HG02885 (cell line): Measurements from ENCODE around the gene PHF21A.
"Not testable (repeated sequence)": the region's sequence is repeated elsewhere in the genome, so short reads cannot be mapped to it uniquely, and the experiment has no call there.

Experiments used
- ATAC-seq: cut with Tn5 transposase; IDR thresholded peaks from one replicate; pipeline ENCODE4 v1.9.1; 2021; ENCODE audit warnings: mild to moderate bottlenecking; ENCODE audit not compliant: unreplicated experiment, poor library complexity

PHF21A gene

DNA sequence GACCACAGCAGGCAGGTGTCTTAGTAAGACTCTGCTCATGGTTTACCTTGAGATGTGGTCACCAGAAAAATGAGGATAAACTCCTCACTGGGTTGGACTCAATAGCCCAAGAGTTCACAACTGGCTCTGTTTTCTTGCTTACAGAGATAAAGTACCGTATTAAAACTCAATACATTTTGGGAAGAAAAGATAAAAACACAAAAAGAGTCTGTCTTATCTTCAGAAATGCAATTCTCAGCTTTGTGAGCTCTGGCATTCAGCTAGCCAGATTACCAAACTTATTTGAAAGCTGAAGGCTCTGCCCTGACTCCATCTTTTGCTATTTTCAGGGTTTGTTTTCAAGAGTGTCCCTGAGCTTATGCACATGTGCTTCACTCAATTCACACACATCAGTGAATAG, 75.4 kb downstream of the PHF21A start:
- ATAC-seq = no peak

DNA sequence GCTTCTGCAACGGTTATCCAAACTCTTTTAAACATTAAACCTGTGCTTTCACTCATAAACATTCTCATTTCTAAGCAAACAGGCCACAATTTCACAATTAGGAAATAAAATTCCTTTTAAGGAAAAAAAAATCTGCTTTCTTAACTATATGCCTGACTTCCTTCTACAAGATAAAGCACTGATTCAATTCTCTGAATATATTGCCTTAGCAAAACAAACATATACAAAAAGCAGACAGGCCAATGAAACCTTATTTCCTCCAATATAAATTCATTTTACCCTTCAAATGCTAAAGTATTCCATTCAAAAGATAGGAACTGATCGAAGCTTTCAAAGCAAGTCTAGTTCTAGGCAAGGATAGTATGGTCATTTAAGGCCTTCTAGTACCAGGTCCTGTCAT, 76.7 kb downstream of the PHF21A start:
- no peak for ATAC-seq

DNA sequence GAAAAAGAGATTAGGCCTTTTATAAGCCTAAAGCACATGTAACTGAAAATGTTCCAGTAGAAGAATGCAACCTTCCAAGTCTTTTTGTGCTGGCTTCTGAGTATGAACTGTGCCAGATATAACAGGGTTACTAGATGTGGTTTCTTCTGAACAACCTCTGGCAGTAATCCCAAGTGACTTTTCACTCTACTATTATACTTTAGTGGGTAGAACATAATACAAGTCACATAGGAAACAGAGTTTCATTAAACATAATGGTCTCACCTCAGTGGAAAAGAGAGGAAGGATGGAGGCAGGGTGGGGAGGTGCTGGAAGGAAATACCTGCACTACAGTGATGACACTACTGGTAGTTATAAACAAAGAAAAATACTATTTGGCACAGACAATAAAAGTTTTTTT, 81.3 kb downstream of the PHF21A start:
- no peak for ATAC-seq

DNA sequence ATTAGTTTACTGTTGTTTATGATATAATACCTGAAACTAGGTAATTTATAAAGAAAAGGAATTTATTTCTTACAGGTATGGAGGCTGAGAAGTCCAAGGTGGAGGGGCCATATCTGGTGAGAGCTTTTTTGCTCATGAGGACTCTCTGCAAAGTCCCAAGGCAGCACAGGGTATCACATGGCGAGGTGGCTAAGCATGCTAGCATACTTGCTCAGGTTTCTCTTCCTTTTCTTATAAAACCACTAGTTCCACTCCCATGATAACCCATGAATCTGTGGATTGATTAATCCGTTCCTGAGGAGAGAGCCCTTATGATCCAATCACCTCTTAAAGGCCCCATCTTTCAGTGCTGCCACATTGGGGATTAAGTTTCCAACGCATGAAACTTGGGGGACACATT, 82.7 kb downstream of the PHF21A start:
- ATAC-seq = no peak

DNA sequence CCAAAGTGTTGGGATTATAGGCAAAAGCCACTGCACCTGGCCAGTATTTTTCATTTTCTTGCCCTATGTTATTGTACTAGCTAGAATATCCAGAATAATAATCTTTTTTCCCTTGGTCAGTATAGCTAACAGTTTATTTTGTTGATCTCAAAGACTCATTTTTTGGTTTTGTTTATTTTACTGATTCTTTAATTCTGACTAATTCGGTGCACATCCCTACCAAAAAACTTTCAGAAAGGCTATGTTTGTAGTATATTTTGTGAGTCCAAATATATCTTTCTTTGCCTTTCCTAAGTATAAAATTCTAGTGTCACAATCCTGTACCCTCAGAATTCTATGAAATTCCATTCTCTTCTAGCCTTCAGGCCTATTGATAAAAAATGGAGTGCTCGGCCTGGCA, 84.3 kb downstream of the PHF21A start:
- ATAC-seq = no peak

DNA sequence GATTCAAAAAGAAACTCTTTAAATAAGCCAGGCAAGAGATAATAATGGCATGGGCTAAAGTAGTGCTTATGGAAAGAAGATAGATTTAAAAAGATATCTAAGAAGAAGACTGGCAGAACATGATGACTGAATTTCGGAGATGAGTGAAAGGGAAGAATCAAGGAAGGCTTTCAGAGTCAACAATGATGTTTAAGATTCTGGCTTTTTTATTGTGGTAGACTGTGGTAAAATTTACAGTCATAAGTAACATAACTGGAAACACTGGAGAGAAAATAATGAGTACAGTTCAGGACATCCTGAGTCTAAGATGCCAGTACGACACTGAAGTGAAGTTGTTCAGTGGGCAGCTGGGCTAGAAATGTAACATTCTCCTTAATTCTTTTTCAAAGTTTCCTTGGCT, 85.2 kb downstream of the PHF21A start:
- no peak for ATAC-seq

DNA sequence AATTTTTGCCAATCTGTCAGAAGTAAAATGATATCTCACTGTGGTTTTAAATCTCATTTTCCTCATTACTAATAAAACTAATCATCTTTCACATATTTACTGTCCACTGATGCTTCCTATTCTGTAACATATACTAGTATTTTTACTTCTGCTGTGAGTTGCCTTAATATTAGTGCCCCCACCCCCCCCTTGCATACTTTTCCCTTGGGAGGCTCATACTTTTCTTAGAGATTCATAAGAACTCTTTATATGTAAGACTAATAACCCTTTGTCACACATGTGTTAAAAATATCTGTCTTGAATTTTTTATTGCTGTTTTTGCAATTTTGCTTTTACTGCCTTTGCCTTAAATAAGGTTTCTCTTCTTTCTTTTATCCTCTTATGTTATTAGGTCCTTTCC, 87.2 kb downstream of the PHF21A start:
- no peak for ATAC-seq

DNA sequence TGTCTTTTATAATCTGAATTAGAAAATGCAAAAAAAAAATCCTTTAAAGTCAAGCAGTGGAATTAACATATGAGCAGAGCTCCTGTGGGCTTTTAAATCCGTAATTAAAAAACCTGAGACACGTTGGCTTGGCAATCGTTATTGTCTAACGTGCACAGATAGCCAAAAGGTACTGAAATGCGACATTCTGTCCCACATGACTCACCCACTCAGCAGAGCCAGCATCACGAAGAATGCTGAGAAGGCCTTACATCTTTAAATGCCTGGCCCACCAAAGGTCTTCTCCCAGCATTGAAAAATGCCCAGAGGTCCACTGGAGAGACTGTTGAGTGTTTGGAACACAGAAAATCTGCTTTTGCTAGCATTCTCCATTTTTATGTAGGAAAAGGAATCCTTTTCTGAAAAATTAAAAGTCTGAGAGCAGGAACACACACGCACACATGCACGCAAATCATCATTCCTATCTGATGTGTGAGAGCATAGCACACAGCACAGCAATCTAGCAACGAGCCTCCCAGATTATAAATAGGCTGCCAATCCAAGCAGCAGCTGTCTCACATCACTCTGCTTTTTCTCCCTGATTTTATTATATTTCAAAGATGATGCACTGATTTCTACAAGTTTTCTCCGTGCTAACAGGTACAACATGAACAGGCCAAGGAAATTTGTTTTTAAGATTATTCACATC, 94.5 kb downstream of the PHF21A start:
- no peak for ATAC-seq

DNA sequence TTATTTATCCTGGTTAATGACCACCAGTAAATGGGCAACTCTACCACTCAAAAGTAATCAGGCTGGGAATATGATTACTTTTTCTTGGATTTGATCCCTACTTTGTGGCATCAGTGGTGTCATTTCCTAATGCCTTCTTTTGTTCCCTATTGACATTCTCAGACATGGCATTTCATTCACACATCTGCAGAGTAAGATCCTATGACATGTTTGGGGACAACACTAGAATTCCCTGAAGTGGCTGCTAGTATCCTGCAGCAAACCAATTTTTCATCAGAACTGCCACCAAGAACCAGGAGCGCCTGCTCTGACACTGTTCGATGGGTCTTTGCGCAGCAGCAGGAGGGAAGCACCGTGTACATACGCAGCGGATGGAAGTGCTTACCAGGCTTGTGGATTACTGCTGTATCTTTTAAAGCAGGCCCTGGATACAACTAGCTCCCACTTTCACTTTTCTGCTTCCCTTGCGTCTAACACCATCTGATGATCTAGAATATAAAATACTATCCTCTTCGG, 101.1 kb downstream of the PHF21A start:
- no peak for ATAC-seq

DNA sequence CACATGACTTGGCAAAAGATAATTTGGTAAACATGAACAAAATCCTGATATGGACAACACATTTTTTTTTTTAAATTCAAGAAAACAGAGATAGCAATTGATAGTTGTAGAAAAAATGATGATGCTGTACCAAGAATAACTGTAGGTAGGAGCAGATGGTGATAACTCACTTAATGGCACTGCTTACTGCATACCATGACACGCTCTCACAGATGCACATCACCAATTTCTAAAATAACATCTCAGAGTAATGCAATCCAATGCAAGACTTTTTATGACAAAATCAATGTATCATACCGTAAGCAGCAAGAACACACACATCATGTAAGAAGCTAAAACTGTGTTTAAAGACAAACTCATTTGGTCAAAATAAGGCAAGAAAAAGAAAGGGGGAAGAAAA, 102.6 kb downstream of the PHF21A start:
- no peak for ATAC-seq

DNA sequence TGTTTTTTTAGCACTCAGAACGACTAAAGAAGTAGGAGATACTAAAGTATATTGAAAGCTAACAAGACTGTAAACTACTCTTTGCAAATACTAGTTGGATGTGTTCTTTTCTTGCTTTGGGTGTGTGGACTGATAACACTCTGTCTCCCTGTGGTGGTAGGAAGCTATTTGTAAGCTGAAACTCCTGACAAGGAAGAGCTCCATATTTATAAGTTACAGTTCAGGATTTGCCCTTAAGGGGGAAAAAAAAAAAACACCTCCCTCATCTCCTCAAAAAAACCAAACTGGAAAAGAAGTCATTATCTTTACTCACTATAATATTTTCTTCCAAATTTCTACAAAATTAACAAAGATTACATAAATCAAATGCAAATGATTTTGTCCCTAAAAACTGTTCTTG, 103.9 kb downstream of the PHF21A start:
- no peak for ATAC-seq

DNA sequence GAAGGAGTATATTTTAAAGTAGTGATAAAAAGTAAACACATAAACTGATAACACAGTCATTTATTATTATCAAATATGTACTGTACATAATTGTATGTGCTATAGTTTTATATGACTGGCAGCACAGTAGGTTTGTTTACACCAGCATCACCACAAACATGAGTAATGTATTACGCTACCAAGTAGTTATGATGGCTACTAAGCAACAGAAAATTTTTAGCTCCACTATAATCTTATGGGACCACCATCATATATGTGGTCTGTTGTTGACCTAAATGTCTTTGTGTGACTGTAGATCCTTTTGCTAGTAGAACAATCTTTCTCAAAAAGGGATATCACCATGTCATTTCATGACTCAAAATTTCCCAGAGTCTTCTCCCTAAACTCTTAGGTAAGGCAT, 105.3 kb downstream of the PHF21A start:
- no peak for ATAC-seq

DNA sequence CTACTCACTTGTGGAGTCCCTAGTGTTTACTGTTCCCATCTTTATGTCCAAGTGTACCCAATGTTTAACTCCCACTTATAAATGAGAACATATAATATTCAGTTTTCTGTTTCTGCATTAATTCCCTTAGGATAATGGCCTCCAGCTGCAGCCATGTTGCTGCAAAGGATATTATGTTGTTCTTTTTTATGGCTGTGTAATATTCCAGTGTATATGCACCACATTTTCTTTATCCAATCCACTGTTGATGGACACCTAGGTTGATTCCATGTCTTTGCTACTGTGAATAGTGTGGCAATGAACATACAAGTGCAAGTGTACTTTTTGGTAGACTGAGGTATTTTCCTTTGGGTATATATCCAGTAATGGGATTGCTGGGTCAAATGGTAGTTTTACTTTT, 107.1 kb downstream of the PHF21A start:
- ATAC-seq = not testable (repeated sequence)

DNA sequence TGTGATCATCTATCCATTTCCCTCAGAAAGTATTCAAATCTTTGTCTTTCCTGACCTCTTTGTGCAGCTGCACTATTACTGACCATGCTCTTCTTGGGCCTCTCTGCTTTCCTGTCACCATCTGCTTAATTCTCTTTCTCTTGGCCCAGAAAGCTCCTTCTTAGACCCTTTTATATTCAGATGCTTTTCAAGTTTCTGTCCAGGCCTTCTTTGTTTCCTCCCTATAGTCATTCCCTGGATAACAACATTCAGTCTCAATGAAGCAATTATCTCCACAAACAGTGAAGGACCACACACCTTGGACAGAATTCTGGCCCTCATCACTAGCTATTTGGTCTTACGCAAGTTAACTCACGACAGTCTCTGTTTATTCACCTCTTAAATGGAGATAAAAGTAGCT, 109.1 kb downstream of the PHF21A start:
- no peak for ATAC-seq

DNA sequence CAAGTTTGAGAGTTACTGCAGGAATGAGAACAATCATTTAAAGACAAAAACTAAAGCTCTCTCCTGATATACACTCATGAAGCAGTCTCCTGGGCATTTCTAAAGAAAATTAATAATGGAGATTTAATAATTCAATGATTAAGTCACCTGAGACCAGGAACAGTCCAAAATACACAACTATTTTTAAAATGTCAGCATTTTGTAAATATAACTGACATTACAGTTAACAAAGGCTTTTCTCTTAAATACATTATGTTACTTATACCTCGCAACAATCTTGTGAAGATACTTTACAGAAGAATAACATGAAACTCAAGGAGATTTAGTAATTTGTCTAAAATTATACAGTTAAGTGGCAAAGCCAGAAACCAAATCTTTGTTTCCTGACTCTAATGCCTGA, 111.2 kb downstream of the PHF21A start:
- ATAC-seq = no peak

DNA sequence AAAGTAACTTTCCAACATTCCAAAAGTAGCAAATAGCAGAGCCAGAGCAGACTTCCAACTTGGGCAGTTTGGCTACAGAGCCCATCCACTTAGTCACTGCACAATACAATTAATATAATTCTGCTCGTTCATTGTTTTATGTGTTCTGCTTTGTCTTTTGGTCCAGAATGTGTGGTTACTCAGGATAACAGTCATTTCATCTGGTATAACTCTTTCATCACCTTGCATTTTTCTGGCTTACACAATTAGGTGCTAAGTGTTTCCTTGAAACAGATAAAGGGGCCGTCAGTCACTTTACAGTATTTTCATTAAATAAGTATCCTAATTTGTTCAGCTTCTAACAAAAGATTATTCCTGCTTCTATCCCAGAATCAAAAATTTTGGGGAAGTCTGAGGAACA, 111.6 kb downstream of the PHF21A start:
- ATAC-seq = no peak

DNA sequence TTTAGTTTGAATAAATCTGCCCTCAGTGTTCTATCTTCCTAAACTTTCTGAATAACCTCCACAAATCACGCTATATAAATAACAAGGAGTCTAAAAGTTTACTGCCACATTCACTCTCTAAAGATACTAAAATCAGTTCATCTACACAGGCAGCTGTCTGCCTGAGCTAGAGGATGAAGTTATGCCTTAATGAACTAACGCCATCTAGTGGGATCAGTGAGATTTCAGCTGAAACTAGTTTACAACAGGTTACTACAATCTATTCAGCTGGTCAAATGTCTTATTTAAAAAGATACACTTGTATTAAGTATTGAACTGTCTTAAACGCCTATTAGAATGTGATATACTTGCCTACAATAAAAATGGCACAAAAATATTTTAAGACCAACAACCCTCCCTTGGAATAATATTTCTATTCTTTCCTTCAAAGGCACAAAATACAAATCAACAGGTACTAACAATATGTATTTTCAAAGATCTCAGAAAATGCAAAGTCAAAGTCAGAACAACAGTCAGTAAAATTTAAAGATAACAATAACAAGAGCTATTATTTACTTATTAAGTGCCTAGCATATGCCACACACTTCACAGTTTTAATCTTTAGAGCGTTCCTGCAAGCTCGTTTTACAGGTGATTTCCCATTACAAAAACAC, 114.7 kb downstream of the PHF21A start:
- no peak for ATAC-seq

DNA sequence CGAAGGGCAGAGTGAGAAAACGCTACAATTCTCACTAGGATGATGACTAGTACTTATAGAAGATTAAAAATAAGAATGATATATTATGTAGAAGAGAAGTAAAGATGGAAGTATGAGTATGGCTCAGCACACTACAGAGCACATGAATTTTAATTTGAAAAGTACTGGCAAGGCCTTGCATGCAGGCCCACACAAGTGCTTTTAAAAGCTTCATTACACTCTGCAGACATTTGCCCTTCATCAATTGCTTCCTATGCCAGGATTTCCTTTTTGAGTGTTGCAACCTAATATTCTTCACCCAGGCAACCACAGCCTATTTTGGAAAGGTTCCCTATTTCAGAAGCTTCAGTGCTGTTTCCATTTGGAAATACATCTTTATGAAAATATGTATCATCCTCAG, 117.7 kb downstream of the PHF21A start:
- no peak for ATAC-seq

DNA sequence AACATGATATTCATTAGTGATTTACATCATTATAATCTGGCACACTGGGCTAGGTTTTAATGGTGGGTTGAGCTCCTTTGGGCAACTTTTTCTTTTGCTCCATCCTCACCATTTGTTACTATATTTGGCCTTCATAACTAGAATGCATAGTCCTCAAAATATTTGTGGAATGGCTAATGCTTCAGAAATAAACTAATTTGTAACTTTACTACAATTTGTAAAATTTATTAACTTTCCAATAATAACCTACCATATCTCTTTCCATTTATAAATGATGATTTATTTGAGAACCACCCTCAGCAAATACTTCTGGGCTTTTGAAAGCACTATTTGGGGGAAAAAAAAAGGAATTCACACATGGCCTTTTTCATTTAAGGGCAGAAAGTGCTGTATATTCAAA, 119.1 kb downstream of the PHF21A start:
- no peak for ATAC-seq

DNA sequence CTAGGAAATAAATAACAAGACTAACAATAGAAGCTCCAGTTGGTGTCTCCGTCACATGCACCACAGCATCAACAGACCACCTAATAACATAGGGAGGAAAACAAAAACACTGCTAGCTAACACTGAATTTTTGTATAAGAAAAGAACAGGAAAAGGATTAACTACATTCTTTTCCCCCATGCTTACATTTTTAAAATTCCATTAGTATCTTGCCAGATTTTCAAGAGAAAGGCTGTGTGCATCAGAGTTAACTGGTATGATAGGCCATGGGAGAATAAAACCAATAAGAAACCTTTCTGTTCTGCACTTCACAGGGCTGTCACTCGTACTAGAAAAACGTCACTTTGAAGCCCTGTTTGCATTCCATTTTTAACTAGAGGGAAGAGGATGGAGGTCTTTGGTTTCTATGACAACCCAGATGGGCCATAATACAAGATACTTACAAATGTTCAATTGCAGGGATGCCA, 119.8 kb downstream of the PHF21A start:
- ATAC-seq = no peak

DNA sequence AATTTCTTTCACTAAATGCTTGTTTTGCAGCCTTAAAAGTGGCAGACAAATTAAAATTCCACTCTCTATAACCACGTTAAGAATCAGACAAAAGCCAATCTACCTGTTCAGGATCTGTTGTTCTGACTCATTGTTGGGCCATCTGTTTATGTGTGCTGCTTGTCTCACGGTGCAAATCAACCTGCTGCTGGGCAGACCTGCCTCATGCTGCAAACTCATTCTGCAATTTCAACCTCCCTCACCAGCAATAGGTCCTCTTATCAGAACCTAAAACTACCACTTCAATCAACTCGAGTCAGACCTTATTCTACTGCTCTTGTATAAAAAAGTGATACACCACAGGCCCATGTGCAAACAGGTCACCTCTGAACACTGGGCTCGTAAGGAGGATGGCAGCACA, 123.7 kb downstream of the PHF21A start:
- ATAC-seq = no peak

DNA sequence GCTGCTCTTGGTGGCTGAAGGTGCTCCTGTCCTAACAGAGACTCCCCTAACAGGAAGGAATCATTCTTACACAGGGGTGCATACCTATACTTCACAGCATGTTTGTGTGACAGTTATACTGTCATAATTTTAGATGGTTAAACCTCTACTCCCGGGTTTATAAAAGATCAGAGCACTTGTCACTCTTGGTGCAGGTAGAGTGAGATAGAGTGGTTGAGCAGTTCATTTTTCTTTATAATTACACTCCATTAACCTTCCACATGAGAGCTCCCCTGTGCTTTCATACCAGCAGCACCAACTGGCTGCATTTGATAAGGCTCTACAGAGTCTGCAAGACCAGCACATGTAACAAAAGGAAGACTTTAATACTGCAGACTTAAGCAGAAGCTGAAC, 125.9 kb downstream of the PHF21A start:
- ATAC-seq = no peak
